Measurements from ENCODE around the gene WNK2. TPM values are rescaled to one million over a fixed set of nuclear protein-coding genes. Genes with fewer than 3 reads are reported as not detected.

WNK2 gene
- total and polyA plus RNA-seq, 2 of the 4 experiments (the other 2 are of a cell fraction), result not detected

- Histone ChIP-seq H3K56ac (ENCODE audit: extremely low read depth, insufficient read depth, low read length) (no peak overlapping the region), H2BK120ac (ENCODE audit: low read depth, low read length) (no peak overlapping the region), H3K9me3 (ENCODE audit: control insufficient read depth, insufficient read depth, low read length) (no peaks in the 10 kb centered on the region), H3K9ac (ENCODE audit: low read depth, low read length) (no peak overlapping the region), H3K9me1 (ENCODE audit: insufficient read depth, low read length) (no peaks in the 10 kb centered on the region), H4K8ac (ENCODE audit: low read depth in 2 of 2, low read length in 2 of 2) (no peak overlapping the region), H3K27me3 (ENCODE audit: control insufficient read depth, insufficient read depth, low read length) (peaks cover 11% of the 10 kb centered on the region), H4K91ac (ENCODE audit: insufficient read depth, low read depth, low read length) (no peak overlapping the region), H3K27ac (ENCODE audit: insufficient read depth, low read length) (no peak overlapping the region), H4K5ac (ENCODE audit: low read depth, low read length) (no peak overlapping the region), H2BK20ac (ENCODE audit: low read depth, low read length) (no peak overlapping the region), H3K4me3 (ENCODE audit: insufficient read depth, low read depth, low read length) (no peak overlapping the region), H3K4ac (ENCODE audit: low read depth, low read length) (no peak overlapping the region), H3K23ac (ENCODE audit: low read depth, low read length) (no peak overlapping the region), H2AFZ (replicated peaks; ENCODE audit: low read length, poor library complexity) (no peak overlapping the region), H2AK5ac (ENCODE audit: low read depth, low read length) (no peak overlapping the region), H3K4me1 (ENCODE audit: control insufficient read depth, insufficient read depth, low read length) (no peaks in the 10 kb centered on the region), H2BK5ac (ENCODE audit: low read depth, low read length, poor library complexity, severe bottlenecking) (no peak overlapping the region), H2AK9ac (replicated peaks; ENCODE audit: low read depth, low read length, poor library complexity) (no peak overlapping the region), H3K14ac (replicated peaks; ENCODE audit: low read depth, low read length) (no peak overlapping the region), H3K79me1 (ENCODE audit: low read depth in 1 of 2, low read length in 2 of 2) (no peaks in the 10 kb centered on the region), H3K18ac (ENCODE audit: low read depth, low read length) (no peak overlapping the region), H3K36me3 (ENCODE audit: control insufficient read depth, insufficient read depth, low read length) (no peaks in the 10 kb centered on the region), H3K4me2 (ENCODE audit: low read depth, low read length) (no peak overlapping the region), H2BK15ac (ENCODE audit: low read depth, low read length) (no peak overlapping the region), H4K20me1 (ENCODE audit: insufficient read depth, low read length) (no peaks in the 10 kb centered on the region)
- intact Hi-C loops (cut with micrococcal nuclease), result no loop called here
- ATAC-seq (ENCODE audit: low read depth), result no peak
- no peak for TF ChIP-seq CHD1 (IDR thresholded peaks at IDR 0.05; ENCODE audit: low read depth, low read length)
- TF ChIP-seq MAZ (IDR thresholded peaks at IDR 0.05; ENCODE audit: borderline replicate concordance, low read depth, low read length), result no peak
- no peak for TF ChIP-seq USF2 (IDR thresholded peaks at IDR 0.05; ENCODE audit: low read depth, low read length)
- TF ChIP-seq RFX5 (IDR thresholded peaks at IDR 0.05; ENCODE audit: low read depth, low read length), result no peak
- no peak for TF ChIP-seq SMC3 (IDR thresholded peaks at IDR 0.05; ENCODE audit: low read depth, low read length)
- ChIA-PET POLR2A (ENCODE audit: unreplicated experiment) (no interaction called here), CTCF (interaction anchor here (1.7 kb wide), 1 partner anchor 199 kb away, joined by 4 read pairs; no protein-coding TSS in a partner anchor)
- in situ Hi-C loops (cut with MboI; ENCODE audit: low sequenced_read_pairs), result loop anchor here (5.0 to 25.0 kb wide), 3 partner anchors 105 to 295 kb away; no protein-coding TSS in a partner anchor
- DNase-seq, result no peak
- WGBS, 2 experiments (ENCODE audit: extremely low coverage in 2 of 2, insufficient read length in 1 of 2), result 76% methylated on average over 12 of the region's 24 CpGs; no CpG with 5 or more reads in 1 of the 2 experiments
- BruUV-seq (replicated peaks), result no TSS peak
- dilution Hi-C loops (cut with HindIII; ENCODE audit: low sequenced_read_pairs, unreplicated experiment), result no loop called here
Observed at GRCh38 chr9:93307468-93308157, 123.7 kb downstream of the WNK2 start.

Data from IMR-90 (cell line).